Islet of Langerhans (tissue), 1 donor: Measurements from ENCODE around the gene RABGGTB.
"Not testable (repeated sequence)": the region's sequence is repeated elsewhere in the genome, so short reads cannot be mapped to it uniquely, and the experiment has no call there.

Experiments
- FAIRE-seq: peaks from one replicate; lab custom pipeline; 2011; peaks lifted over from hg19 to GRCh38; lab: Jason Lieb, UNC

The RABGGTB gene

GRCh38 chr1:75785983-75786853 is at the start of gene RABGGTB:
Gene RABGGTB, plus strand, starts transcription at chr1:75786256. Its CDS starts 16 bp downstream, at chr1:75786272.
- peak; percentile 87 for FAIRE-seq

- FAIRE-seq: no peak
Measured at GRCh38 chr1:75742047-75742625, 43.9 kb upstream of the RABGGTB start.

- no peak for FAIRE-seq
Measured at GRCh38 chr1:75745276-75745675, 40.8 kb upstream of the RABGGTB start.

GRCh38 chr1:75757210-75757609 is 28.8 kb upstream of the RABGGTB start:
- not testable (repeated sequence) for FAIRE-seq

GRCh38 chr1:75758543-75758942 is 27.5 kb upstream of the RABGGTB start:
- FAIRE-seq: not testable (repeated sequence)

GRCh38 chr1:75764057-75764655 is 21.9 kb upstream of the RABGGTB start:
- no peak for FAIRE-seq

GRCh38 chr1:75765697-75766355 is 20.2 kb upstream of the RABGGTB start:
- FAIRE-seq: no peak

GRCh38 chr1:75768016-75768415 is 18.0 kb upstream of the RABGGTB start:
- no peak for FAIRE-seq

GRCh38 chr1:75770761-75771160 is 15.3 kb upstream of the RABGGTB start:
- no peak for FAIRE-seq

GRCh38 chr1:75771978-75772377 is 14.1 kb upstream of the RABGGTB start:
- FAIRE-seq: no peak

- not testable (repeated sequence) for FAIRE-seq
Measured at GRCh38 chr1:75777812-75778211, 8.2 kb upstream of the RABGGTB start.

GRCh38 chr1:75778694-75779093 is 7.4 kb upstream of the RABGGTB start:
- FAIRE-seq: not testable (repeated sequence)

GRCh38 chr1:75780183-75780582 is 5.9 kb upstream of the RABGGTB start:
- not testable (repeated sequence) for FAIRE-seq

GRCh38 chr1:75783920-75784319 is 2.1 kb upstream of the RABGGTB start:
- FAIRE-seq: not testable (repeated sequence)

GRCh38 chr1:75785320-75785982 is 605 bp upstream of the RABGGTB start:
- FAIRE-seq: no peak

- no peak for FAIRE-seq
Measured at GRCh38 chr1:75786901-75787493, 941 bp downstream of the RABGGTB start.

- no peak for FAIRE-seq
Measured at GRCh38 chr1:75787524-75787923, 1.5 kb downstream of the RABGGTB start.

GRCh38 chr1:75789988-75790387 is 3.9 kb downstream of the RABGGTB start:
- no peak for FAIRE-seq

GRCh38 chr1:75791022-75791421 is 5.0 kb downstream of the RABGGTB start:
- peak; percentile 58 for FAIRE-seq

- FAIRE-seq: no peak
Measured at GRCh38 chr1:75792091-75792490, 6.0 kb downstream of the RABGGTB start.

- no peak for FAIRE-seq
Measured at GRCh38 chr1:75794382-75794781, 8.3 kb downstream of the RABGGTB start.

GRCh38 chr1:75795703-75796193 is 9.7 kb downstream of the RABGGTB start:
- FAIRE-seq: no peak
